GM18526 (cell line): ENCODE results near the gene VPS8.

Experiments
- POLR2A ChIP-seq: IDR thresholded peaks from 3 replicates; pipeline ENCODE4 v1.6.1; 2011; ENCODE audit not compliant: insufficient read length; ENCODE audit errors: extremely low read depth

Gene VPS8

GRCh38 chr3:184953401-184953800, 141.4 kb downstream of the VPS8 start:
- TF ChIP-seq POLR2A: no peak

GRCh38 chr3:184954251-184954650, 142.3 kb downstream of the VPS8 start:
- TF ChIP-seq POLR2A: no peak

- no peak for TF ChIP-seq POLR2A
These were observed 153.9 kb downstream of the VPS8 start for GRCh38 chr3:184965639-184966430.

GRCh38 chr3:184968115-184968514, 156.1 kb downstream of the VPS8 start:
- no peak for TF ChIP-seq POLR2A

GRCh38 chr3:184970186-184970585, 158.2 kb downstream of the VPS8 start:
- no peak for TF ChIP-seq POLR2A

- no peak for TF ChIP-seq POLR2A
These were observed 165.8 kb downstream of the VPS8 start for GRCh38 chr3:184977796-184978195.

- no peak for TF ChIP-seq POLR2A
These were observed 169.1 kb downstream of the VPS8 start for GRCh38 chr3:184981071-184981470.

GRCh38 chr3:184982076-184982475, 170.1 kb downstream of the VPS8 start:
- TF ChIP-seq POLR2A: no peak

GRCh38 chr3:184985586-184985985, 173.6 kb downstream of the VPS8 start:
- TF ChIP-seq POLR2A: no peak

- no peak for TF ChIP-seq POLR2A
These were observed 174.5 kb downstream of the VPS8 start for GRCh38 chr3:184986366-184986889.

- TF ChIP-seq POLR2A: no peak
These were observed 181.4 kb downstream of the VPS8 start for GRCh38 chr3:184993394-184993793.

- no peak for TF ChIP-seq POLR2A
These were observed 197.7 kb downstream of the VPS8 start for GRCh38 chr3:185009650-185010049.

GRCh38 chr3:185021256-185021655, 209.3 kb downstream of the VPS8 start:
- TF ChIP-seq POLR2A: no peak

GRCh38 chr3:185024406-185024805, 212.4 kb downstream of the VPS8 start:
- TF ChIP-seq POLR2A: no peak

- no peak for TF ChIP-seq POLR2A
These were observed 213.0 kb downstream of the VPS8 start for GRCh38 chr3:185024966-185025365.

GRCh38 chr3:185028121-185028520, 216.2 kb downstream of the VPS8 start:
- TF ChIP-seq POLR2A: no peak

- no peak for TF ChIP-seq POLR2A
These were observed 217.1 kb downstream of the VPS8 start for GRCh38 chr3:185029086-185029485.
